NCI-H1436 treated with DMSO at 0.1 percent for 48 hours (cell line): ENCODE data around the gene METAP1.
A peak's percentile ranks its signal among the peaks of the same experiment; 100 is the strongest.
"Not testable (repeated sequence)": the region's sequence is repeated elsewhere in the genome, so short reads cannot be mapped to it uniquely, and the experiment has no call there.

Experiments used
- DNase-seq: peaks from one replicate; lab custom pipeline; 2025; lab: John Stamatoyannopoulos, UW

The METAP1 gene

DNA sequence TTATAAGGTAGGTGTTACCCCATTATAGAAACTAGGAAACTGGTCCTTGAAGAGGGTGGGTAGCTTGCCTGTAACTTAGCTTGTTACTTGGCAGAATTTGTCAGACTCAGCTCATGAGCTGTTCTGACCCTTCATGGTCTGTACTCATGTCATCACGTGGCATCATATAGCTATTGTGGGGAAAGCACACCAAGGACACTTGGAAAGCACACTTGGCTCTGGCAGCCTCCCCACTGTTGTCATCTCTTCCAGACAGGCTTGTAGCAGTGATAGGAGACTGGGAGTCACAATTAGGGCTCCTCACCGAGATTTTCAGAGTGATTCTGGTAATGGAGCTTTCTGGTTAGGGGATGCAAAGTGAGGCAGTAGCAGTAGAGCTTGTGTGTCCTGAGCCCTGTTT, 62.7 kb downstream of the METAP1 start:
- DNase-seq, result no peak

DNA sequence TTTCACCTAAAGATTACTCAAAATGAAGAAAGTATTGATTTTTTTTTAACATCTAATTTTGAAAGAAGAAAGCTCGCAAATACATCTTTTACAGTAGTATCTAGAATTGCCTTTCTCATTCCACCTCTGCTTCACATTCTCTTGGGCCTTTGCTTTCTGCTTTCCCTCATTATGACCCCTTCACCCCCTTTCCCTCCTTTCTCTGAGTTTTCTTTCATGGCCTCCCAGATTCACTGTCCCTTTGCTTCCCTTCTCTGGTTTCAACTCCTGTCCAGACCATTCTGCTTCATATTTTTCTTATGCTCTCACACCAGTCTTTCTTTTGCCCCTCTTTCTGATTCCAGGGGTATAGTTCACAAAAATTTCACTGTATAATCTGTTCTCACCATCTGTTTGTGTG, 64.0 kb downstream of the METAP1 start:
- DNase-seq, result no peak

DNA sequence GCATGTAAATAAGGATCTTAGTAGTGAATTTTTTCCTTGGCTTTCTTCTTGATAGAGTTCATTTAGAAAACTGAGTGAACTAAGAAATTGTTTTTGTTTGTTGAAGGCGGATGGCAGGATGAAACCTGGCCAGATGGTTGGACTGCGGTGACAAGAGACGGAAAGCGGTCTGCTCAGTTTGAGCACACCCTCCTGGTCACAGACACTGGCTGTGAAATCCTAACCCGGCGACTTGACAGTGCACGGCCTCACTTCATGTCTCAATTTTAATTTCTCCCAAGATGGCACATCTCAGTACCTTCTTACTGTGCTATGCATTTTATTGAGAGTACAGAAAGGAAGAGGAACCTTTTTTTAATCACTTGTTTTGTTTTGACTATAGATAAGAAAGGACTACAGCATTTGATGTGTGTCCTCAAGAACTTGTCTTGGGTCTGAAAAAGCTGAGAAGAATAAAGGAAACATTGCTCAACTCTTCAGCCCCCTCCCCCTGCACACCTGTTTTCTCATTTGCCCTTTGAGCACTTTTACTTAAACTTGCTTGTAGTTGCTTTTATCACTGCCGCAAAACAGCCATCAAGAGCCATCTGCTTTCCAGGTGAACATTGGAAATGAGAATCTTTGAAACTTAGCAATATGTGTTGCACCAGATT, 65.7 kb downstream of the METAP1 start:
- DNase-seq, result no peak

DNA sequence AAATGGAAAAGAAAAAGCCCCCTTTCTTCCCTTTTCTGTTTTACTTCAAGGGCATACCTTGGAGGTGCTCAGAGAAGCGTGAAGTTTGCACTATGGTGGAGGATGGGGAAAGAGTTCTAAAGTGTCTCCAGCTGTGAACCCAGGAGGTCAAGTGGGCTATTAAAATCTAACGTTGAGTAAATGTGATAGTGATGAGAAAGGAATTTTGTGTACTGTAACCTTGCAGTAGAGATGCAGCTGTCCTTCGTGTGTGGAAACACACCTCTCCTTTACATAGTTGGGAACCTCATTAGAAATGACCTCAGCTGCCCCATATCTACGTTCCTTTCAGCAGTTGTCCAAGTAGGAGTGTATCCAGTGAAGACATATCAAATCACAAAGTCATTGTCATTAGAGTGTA, 66.6 kb downstream of the METAP1 start:
- no peak for DNase-seq

DNA sequence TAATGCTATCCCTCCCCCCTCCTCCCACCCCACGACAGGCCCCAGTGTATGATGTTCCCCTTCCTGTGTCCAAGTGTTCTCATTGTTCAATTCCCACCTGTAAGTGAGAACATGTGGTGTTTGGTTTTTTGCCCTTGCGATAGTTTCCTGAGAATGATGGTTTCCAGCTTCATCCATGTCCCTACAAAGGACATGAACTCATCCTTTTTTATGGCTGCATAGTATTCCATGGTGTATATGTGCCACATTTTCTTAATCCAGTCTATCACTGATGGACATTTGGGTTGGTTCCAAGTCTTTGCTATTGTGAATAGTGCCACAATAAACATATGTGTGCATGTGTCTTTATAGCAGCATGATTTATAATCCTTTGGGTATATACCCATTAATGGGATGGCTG, 70.0 kb downstream of the METAP1 start:
- DNase-seq, result not testable (repeated sequence)

DNA sequence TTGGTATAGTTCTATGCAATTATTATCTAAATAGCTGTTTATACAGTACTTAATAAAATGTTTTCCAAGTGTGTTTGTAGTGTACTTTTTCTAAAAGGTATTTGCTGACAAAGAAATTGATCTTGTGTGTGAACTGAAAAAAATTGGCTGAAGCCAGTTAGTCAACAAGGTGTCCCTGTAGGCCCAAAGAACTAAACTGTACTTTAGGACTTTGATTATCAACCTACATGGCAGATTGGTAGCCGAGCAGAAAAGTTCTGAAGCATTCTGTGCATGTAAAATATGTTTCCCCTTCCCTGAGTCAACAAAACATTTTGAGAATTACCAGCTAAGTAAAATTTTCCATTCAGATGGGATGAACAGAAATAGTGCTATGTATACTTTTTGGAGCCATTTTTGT, 72.1 kb downstream of the METAP1 start:
- no peak for DNase-seq

DNA sequence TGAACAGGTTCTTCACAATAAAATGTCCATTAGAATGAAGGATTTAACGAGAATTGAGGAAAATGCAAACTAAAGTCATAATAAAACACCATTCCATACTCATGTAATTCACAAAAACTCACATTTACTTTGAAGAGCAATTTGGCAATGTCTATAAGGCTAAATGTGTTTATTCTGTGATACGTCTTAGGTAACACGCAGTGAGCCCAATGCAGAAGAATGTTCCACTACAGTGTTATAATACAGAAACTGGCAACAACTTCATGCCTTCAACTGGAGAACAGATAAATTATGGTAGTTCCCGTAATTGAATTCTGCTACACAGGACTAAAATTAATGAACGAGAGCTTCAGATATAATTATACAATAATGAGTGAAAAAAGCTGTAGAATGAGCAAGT, 75.6 kb downstream of the METAP1 start:
- no peak for DNase-seq

DNA sequence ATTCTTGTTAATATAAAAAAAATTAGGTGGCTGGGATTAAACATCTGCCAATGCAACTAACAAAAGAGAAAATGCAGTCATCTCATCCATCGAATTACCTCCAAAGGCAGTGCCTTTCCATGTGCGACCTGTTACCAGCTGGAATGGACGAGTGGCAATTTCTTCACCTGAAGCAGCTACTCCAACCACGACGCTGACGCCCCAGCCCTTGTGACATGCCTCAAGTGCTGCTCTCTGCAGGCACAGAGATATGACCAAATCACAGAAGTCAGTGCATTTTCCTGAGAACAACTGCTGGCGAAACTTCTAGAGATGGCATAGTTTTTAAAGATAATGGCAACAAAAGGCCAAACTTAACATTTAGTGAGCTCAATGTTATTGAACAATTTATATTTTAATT, 79.3 kb downstream of the METAP1 start:
- DNase-seq, result no peak

DNA sequence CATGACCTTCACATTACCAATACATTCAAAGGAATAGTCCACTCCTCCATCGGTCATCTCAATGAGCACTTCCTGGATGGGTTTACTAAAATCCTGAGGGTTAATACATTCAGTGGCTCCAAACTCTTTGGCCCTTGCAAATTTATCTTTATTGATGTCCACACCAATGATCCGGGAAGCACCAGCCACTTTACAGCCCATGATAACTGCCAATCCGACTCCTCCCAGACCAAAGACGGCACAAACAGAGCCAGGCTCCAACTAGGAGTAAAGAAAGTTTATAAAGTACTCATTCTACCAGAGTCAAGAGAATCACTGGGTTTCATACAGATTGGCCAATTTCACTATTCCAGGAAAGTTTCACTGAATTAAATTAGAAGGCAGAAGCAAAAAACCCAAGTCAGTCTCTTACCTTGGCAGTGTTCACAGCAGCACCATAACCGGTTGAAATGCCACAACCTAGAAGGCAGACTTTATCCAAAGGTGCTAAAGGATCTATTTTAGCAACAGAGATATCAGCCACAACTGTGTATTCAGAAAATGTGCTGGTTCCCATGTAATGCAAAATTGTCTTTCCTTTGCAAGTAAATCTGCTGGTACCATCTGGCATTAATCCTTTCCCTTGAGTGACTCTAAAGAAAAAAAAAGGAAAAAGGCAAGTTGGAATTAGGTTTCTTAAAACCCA, 80.9 kb downstream of the METAP1 start:
- DNase-seq, result no peak

DNA sequence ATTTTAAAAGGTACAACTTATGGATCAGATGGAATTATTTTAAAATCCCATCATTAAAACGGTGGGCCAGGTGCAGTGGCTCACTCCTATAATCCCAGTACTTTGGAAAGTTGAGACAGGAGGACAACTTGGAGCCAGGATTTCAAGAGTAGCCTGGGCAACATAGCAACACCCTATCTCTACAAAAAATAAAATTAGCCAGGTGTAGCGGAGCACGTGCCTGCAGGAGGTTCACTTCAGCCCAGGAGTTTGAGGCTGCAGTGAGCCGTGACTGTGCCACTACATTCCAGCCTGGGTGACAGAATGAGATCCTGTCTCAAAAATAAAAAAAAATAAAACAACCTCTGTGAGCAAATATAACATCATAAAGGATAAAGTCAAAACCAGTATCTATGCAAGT, 81.7 kb downstream of the METAP1 start:
- no peak for DNase-seq

DNA sequence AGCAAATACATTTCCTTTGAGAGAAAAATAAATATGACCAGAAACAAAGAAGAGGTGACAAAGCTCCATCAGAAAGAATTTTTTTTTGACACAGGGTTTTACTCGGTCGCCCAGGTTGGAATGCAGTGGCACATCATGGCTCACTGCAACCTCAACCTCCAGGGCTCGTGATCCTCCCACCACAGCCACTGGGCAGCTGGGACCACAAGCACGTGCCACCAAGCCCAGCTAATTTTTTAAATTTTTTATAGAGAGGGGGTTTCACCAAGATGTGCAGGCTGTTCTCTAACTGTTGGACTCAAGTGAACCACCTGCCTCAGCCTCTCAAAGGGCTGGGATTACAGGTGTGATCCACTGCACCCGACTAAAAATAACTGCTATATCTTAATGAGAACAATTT, 82.8 kb downstream of the METAP1 start:
- no peak for DNase-seq

DNA sequence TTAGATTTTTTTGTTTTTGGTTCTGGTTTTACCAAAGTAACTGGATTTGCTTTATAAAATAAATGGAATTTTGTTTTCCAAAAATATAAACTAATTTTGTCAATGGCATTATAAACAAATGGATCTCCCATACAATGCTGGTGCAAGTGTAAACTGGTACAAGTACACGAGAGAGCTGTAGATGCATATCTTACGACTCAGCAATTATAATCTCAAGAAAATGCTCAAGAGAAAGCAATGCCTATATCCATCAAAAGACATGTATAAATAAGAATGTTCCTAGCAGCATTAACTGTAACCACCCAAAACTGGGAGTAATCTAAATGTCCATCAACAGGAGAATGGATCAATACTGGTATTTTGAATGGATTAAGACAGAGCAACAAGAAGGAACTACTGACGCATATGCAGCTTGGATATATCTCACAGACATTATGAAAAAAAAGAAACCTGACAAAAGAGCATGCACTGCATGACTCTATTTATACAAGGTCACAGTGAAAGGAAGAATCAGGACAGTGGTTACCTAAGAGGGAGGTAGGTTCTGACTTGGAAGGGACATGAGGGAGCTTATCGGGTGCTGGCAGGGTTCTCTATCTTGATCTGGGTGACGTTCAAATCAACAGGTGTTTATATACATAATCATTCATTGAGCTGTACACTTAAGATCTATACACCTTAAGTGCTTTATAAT, 83.6 kb downstream of the METAP1 start:
- DNase-seq, result no peak

DNA sequence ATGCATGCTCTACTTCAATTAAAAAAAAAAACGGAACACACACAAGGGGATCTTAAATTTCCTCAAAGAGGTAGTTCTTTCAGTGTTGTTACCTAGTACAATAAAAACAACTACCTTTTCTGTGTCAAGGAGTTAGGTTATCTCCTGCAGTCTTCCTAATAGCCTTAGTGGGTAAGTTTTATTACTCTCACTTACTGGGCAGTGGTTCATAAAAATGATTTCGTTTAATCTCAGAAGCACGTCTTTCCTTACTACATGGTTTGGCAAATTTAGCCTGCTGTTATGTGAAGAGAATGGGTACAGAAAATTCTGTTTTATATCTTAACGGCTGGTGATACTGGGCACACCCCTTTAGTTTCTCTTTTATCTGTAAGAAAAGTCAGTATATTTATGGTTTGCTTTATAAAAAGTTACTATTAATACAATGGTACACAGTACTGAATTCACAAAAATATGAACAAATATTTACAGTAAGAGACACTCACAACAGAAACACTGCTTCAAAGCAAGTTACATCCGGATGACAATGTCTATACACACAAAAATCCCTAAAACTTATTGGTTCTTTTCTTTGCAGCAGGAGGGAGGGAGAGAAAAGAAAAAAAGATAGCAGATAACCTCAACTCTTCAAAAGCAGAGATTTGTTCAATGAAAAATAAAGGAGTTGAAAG, 84.2 kb downstream of the METAP1 start:
- no peak for DNase-seq

DNA sequence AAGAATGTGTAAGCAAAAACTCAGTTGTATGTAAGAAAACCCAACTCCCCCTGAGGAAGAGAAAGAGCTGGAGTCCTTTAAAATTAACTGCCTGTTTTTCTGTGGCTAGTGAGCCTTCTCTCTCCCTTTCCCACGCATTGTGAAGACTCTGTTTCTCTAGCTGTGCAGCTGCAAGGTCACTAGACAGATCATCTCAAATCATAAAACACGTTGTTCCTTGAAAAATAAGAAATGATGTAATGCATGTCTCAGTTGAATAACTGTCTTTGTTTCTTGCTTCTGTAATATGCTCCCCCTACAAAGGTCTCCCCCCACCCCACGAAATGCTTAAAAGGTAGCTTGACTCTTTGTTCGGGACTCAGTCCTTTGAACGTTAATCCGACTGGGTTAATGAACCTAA, 85.3 kb downstream of the METAP1 start:
- not testable (repeated sequence) for DNase-seq

DNA sequence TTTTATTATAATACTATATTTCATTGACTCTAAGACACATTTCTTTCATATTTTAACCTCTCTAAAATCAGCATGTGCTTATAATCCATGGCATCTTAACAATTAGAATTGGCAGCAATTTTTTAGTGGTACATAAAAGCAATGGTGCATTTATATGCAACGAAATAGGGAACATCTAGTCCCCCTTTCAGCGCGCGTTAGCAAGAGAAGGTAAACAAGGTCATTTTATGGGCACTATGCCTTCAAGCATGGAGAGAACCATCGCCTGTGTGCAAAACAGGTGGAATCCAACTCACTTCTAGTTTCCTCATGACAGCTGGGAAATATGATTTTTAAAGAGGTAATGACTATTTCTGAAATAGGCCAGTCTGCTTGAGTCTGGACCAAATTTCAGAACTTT, 86.7 kb downstream of the METAP1 start:
- no peak for DNase-seq

DNA sequence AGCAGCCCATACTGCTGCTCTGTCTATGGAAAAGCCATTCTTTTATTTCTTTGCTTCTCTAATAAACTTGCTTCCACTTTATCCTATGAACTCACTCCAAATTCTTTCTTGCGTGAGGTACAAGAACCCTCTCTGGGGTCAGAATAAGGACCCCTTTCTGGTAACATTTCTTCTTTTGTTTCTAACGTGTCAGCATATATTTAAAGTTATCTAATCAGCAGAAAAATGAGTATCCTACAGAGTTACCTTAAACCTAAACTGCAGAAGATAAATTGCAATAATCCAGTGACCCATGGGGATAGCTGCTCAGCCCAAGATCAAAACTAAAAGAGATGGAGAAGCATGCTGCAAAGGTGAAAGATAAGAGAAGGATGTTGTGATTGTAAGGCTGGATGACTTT, 89.1 kb downstream of the METAP1 start:
- no peak for DNase-seq

DNA sequence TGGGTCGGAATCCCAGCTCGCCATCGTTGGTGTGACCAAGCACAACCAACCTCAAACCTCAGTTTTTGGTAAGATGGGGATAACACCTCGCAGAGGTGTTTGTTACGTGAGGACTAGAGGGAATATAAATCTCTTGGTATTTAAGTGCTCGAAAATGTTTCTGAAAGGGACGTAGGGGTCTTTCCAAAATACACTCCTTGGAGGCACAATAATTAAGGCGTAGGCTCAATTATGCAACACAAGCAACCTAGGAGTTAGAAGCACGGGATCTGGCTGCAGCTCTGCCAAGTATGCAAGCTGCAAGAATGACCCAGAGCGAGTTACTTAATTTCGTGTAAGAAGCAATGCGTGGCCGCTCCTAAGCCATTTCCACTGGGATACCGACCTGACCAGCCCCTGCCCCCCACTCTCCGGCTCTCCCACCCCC, 92.5 kb downstream of the METAP1 start:
- DNase-seq, result no peak

DNA sequence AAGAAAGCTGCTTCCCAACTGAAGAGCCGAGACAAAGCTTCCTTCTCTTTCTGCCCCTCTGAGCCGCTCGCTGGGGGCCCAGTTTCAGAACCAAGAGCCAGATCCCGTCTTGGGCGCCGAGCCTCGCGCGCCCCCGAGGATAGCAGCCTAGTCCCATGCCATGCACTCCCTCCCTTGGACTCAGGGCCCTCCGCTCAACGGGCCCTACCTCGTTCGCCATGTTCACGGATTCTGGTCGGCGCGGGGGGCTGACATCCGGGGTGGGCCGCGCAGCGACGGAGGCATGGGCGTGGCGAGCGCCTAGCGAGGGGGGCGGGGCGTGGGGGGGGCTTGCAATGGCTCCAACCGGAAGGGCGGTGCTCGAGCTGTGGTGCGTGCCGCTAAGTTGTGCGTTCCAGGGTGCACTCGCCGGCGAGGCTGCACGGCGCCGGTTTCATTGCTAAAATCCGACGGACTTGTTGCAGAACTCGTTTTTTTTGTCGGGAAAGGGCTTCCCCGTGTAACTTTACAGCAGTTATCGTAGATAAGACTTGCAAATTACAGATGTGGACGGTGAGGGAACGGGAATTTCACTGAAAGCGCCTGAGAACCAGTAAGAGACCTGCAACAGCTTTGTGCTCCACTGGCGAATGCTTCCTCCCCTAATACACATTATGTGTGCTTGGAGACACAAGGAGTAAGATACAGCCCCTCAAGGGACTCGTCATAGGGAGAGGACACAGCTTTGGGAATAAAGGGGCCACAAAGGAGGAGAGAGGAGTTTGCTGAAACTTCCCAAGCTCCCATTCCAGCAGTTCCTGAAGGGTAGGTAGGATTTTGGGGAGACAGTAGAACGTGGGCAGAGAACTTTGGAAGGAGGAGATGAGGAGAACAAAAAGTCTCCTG, 93.2 kb downstream of the METAP1 start, which contains the start of gene ADH5:
ADH5 (minus strand) TSS at position 308 of the 885 bp plus-strand sequence; CDS start at position 220, 88 bp downstream.
- peak; percentile 58 for DNase-seq

DNA sequence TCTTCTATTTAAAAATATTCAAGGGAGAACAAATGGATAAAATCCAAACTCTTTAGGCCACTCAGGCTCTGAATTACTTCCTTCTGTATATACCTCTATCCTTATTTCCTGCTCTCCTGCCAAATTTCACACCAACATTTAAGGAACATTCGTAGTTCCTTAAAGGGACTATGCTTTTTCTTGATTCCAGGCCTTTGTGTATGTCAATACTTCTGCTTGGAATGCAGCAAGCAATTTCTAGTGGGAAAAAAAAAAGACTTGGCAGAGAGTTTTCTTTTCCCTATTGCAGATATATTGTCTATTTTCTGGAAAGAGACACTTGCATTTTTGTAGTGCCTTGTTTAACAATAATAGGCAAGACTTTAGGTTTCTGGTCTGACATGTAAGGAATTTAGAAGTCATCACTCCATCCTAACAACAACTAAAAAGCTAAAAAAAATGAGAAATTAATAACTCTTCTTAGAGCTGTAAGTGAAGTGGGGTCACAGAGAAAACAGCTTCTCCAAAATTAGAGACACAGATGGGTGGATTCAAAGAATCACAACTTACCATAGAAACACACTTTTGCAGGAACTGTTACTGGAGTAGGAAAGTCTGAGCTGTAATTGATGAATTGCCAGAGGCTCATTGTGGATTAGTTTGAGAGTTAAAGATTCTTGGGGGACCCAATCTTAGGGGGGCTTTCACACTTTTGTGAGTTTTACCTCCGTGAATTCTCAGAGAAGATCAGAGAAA, 95.1 kb downstream of the METAP1 start:
- DNase-seq, result no peak

DNA sequence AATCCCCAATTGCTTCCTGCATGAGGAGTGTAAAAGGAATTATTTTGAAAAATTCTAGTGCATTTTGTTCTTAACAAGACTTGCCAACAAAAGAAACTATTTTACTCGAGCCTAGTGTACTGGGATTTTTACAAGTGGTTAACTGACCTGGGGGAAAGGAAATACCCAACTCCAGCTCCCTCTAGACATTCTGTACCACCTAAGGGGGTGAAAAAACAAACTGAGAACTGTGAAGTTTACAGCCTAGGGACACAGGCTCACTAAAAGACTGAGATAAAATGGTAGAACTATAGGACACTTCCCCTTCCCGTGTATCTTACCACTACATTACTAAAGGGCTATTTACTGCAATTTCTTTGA, 95.7 kb downstream of the METAP1 start:
- no peak for DNase-seq

DNA sequence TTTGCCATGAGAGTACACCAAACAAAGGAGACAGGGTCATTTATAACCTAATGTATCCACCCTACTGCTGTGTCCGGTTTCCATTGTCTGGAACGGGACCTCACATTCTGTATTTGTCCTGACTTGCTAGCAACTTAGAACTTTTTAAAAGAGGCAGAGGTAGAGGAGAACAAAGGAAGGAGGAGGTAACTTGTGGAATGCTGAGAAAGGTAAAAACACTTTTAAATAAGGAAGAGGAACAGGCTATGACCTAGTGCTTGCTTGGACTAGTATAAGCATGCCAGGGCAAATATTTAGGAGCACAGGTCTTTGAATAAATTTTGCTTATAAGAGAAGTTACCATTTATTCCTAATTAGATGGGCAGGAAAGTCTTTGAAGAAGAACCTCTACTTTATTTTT, 96.3 kb downstream of the METAP1 start:
- not testable (repeated sequence) for DNase-seq
